IPS DF 4.7 (cell line): ENCODE measurements around the gene PRKCB.
"Not testable (repeated sequence)": the region's sequence is repeated elsewhere in the genome, so short reads cannot be mapped to it uniquely, and the experiment has no call there.

ENCODE experiments used
- DNase-seq: peaks from one replicate; pipeline ENCODE4 v3.0.0-alpha.2; 2013; ENCODE audit warnings: low spot score; ENCODE audit errors: extremely low read depth

Gene PRKCB

DNA sequence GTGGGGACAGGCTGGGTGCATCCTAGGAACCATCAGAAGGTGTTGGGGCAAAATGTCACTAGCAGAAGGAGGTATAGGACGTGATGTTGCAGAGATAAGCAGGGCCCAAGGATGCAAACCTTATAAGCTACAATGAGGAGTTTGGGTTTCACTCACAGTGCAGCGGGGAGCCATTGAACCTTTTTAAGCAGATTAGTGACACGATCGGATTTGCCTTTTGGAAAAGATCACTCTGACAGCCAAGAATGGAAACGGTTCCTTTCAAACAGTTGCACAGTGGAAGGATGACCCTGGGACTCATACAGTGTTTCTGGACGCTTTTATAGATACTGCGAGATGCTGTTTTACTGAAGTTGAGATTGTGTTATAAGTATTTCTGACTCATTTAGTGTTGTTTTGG is 288.5 kb downstream of the PRKCB start:
- no peak for DNase-seq

DNA sequence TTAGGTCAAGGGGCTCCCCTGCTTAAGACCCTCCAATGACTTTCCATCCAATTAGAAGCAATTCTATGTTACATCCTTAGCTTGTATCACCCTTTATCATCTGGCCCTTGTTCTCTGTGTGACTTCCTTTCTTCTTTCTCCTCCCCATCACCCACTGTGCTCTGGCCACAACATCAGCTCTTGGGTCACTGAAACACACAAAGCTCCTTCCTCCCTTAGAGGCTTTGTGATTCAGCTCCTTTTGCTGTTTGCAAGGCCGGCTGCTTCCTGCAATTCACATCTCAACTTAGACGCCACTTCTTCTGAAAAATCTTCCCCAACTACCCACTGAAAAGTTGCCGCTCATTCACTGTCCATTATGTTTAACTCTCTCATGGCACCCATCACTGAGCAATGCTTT is 289.4 kb downstream of the PRKCB start:
- no peak for DNase-seq

DNA sequence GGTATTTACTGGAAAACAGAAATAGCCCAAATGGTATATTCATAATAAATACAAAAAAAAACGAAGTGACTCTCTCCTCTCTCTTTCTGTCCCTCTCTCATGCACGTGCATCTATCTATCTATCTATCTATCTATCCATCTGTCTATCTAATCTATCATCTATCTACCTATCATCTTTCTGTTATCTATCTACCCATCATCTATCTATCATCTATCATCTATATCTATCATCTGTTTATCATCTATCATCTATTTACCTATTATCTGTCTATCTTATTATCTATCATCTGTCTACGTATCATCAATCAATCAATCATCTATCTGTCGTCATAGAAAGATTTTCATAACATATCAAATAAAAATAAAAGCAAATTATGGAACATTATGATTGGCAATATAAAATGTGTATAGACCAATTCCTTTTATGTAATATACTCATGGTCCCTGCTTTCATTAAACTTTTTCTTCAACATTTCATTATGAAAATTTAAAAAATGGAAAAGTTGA is 293.7 kb downstream of the PRKCB start:
- DNase-seq = no peak

DNA sequence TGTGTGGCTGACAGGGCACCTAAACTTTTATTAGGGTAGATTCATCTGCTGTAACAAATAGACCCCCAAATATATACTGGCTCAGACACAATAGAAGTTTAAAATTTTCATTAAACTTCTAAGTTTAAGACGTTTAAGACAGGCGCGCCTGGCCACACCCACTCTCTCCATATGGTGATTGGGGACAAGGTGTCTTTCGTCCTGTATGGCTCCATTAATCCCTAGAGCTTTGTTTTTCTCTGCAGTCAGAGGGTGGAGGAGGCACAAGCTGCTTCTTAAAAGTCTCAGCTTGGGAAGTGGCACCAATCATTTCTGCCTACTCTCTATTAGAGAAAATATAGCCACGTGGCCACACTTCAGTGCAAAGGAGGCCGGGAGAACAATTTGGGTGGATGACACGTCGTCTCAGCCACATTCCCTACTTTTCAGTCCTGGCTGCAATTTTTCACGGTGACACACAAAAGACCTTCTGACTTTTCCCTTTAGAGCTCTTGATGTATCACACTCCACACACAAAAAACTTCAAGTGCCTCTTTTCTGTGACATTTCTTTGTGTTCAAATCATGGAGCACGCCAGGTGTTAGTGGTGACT is 294.8 kb downstream of the PRKCB start:
- DNase-seq = no peak

DNA sequence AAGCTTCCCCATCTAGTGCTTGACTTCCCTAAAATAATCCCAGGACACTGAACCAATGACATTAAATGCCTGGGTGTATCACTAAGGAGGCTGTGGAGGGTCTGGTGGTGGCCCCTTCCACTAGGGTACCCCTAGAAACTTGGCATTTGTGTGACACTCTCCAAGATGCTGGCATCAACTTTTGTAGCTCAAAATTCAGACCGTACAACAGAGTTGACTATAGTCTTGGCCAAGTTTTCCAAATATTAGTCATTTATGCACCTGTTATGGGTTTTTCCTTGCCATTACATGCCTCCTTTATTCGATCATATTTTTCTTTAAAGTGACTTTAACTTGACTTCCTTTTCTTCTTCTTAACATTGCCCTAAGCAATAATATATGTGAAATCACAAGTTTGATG is 295.5 kb downstream of the PRKCB start:
- no peak for DNase-seq

DNA sequence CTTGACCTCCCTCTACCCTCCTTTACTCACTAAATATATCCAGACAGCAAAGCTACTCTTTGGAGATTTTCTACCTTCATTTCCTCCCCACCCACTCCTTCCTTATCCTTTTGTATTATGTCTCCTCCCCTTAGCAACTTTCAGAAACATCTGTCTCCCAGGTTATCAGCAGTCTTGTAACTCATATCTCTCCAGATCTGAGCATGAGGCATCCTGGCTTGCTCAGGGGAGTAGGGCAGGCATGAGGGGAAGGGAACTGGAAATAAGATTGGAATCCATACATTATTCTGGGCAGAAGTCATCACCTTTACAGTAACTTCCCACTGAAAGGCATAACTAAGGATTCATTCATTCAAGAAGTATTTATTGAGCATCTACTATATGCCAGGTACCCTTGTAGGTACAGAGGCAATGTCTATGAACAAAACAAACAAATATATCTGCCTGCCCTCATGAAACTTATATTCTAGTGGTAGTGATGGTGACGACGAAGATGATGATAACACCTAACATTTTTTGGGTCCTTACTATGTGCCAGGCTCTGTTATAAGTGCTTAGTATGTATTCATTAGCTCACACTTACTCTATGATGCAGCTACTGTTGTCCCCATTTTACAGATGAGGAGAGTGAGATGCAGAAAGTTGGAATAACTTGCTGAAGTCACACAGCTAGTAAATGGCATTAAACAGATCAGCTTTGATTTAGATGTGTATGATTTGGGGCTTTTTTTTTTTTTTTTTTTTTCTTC is 296.4 kb downstream of the PRKCB start:
- DNase-seq = no peak

DNA sequence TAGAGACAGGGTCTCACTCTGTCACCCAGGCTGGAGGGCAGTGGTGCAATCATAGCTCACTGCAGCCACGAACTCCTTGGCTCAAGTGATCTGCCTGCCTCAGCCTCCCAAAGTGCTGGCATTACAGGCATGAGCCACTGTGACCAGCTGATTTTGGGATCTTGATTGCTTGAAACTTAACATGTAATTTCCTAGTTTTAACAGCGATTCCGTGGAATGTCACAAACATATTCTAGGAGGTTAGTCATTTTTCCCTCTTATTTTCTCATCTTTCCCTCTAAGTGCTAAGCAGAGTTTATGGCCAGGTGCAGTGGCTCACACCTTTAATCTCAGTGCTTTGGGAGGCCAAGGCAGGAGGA is 297.0 kb downstream of the PRKCB start:
- DNase-seq = no peak

DNA sequence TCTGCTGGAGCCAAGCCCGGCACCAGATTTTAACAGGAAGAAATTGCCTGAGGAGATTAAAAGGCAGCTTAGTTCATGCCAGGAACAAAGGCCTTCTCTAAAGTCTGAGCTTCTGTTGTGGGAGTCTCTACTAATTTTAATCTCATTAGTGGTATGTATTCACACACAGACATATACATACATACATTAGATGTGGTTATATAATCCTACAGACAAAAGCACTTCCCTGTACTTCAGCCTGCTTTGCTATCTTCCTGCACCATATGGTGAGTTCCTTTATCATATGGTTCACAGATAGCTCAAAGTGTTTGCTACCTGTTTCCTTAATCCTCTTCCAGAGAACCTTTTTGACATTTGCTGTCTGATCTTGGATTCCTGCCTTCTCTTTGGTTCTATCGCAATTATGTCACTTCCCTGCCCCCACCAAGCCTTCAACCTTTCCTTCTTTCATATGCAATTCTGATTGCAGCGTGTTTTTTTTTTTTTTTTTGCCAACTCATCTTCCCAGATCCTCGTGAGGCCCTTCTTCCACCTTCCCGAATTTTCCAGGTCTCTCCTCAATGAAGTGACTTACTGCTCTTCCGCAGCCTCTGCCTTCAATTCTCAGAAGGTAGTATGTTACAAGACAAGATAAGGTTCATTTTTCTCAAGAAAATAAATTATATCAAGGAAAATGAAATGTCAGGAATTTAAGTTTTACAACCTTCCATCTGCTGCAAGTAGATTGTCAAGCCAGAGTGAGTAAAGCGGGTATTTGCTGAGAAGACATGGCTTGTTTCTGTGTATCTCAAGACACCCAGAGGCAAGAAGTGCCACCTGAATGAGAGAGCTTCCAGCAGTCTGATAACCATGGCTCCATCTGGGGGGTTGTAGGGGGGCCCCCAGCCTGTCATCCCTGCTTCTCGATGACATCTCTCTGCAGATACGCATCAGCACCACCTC is 300.1 kb downstream of the PRKCB start:
- DNase-seq = no peak

DNA sequence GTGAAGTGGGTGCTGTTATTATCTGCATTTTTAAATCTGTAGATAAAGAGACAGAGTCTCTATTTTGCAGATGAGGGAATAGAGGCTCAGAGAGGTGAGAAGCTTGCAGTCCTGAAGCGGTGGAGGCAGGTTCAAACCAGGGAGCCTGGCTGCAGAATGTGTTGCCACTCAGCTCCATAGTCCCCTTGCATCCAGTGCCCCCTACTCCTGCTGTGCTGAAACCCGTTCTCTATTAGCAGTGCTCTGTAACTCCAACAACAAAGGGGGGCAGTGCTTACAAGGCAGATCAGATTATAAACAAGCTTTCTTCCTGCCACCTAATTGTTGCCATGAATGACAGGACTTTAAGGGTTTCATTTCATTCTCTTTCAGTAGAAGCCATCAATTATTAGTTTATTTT is 302.2 kb downstream of the PRKCB start:
- no peak for DNase-seq

DNA sequence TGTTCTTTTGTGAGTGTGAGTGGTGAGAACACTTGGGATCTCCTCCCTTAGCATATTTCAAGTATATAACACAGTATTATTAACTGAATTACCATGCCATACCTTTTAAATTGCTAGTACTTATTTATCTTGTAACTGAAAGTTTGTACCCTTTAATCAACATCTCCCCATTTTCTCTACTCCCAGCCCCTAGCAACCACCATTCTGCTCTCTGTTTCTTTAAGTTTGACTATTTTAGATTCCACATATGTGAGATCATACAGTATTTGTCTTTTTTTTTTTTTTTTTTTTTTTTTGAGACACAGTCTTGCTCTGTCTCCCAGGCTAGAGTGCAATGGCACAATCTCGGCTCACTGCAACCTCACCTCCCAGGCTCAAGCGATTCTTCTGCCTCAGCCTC is 302.8 kb downstream of the PRKCB start:
- no peak for DNase-seq

DNA sequence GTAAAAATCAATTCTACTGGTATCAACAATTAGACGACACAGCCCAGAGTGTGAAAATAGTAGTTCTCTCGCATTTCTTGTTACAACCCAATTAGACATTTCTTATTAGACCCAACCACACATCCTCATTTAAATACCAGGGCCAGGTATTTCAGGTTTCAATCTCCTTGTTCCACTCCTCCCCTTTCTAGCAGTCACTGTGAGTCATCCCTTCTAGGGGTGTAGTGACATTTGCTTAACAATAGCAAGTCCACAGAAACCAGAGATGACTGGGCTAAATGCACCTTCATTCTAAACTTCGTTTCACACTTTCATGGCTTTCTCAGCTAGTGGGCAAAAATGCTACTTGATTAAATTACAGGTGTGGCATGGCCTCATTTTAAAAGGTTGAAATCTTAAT is 303.5 kb downstream of the PRKCB start:
- peak; percentile 78 for DNase-seq

DNA sequence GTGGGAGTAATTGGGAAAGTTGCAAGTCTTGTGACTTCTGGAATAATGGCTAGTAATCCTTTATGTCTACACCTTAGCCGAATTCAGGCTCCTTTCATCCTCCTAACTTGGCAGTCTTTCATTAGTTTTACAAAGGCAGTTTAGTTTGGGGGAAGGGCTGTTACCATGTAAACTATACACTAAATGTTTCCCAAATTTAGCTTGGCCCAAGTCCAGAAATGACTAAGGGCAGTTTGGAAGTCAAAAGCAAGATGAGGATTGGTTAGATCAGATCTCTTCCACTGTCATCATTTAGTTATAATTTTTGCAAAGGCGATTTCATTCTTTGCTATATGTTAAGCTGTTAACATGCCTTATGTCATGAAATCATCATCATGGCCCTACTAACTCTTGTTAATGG is 304.9 kb downstream of the PRKCB start:
- DNase-seq = no peak

DNA sequence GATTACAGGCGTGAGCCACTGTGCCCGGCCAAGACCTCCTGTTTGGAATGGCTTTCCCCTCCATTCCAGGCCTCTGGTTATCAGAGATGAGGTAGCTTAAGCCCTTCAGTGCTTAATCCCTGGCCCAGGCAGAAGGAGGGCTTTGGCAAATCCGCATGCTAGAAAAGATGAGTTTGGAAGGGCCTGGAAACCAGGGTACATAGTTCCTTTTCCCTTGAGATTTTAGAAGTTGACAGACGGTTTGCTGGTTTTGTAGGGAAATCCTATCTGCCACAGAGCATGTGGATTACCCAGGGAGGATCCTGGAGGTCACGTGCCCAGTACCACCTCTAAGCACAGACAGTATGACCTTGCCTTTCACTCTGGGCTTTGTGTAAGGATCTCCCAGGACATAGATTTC is 305.7 kb downstream of the PRKCB start:
- no peak for DNase-seq

DNA sequence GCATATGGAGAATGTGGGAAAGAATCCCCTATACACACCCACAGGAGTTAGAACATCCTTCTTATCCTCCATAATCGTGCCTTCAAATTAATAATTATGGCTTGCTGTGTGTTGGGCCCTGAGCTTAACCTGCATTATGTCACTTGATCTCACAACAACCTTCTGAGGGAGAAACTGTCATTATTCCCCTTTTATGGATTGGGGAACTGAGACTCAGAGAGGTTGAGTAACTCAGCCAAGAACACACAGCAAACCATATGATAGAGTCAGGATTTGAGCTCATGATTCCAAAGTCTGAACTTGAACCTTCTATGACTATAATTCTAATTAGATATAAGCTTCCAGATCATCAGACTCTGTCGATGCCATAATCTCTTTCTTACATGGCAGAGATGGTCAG is 306.1 kb downstream of the PRKCB start:
- DNase-seq = no peak

DNA sequence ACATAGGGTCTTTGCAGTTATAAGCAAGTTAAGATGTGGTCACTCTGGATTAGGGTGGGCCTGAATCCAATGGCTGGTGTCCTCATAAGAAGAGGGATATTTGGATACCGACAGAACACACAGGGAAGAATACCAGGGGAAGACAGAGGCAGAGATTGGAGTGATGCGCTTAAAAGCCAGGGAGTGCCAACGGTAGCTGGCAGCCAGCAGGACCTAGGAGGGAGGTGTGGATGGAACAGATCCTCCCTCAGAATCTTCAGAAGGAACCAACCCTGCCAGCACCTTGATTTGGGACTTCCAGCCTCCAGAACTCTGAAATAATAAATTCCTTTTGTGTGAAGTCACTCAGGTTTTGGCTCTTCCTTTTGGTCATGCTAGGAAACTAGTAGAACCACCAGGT is 310.1 kb downstream of the PRKCB start:
- DNase-seq = no peak

DNA sequence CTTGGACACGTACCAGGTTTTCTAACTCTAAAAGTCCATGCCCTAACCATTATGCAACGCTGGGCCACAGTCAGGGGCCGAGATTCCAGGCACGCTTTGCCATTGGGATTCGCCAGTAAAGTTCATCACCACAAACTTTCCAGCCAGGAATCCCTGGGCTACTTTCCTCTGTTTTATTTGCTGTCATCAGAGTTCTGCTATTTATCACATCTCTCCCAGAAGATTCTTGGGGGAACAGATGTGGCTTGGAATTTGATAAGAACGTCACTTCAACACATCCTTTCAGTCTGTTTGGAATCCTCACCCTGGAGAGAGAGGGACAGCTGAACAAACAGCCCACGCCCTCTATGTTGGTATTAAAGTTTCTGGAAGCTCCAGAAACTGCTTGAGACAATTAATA is 310.7 kb downstream of the PRKCB start:
- no peak for DNase-seq

DNA sequence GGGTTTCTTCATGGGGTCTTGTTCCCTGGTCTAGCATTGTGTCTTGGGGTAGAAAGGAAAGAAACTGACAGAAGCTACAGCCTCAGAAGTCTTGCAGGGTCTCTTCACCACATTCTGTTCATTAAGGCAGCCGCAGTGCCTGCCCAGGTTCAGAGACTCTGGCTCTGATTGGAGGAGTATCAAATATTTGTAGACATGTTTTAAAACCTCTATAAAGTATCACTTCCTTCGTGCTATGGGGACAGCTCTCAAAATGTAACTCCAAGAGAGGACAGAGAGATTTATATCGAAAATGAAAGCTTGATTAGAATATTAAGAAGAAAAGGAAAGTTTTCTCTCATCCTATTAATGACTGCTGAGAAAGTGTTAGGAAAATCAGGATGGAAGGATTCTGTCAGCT is 313.3 kb downstream of the PRKCB start:
- no peak for DNase-seq

DNA sequence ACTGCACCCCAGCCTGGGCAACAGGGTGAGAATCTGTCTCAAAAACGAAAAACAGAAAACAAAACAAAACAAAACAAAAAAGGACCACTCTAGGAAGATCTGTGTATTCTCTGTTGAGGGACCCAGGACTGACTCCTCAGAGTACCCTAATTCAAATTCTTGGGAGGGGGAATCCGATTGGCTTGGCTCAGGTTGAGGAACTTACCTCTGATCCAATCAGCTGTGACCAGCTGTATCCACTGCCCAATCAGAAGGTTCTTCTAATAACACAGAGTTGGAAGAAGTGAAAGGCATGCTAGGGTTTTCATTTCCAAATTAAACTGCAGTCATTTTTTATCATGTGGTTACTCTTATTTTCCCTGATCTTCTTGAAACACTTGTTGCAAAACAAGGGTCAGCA is 314.5 kb downstream of the PRKCB start:
- DNase-seq = no peak

DNA sequence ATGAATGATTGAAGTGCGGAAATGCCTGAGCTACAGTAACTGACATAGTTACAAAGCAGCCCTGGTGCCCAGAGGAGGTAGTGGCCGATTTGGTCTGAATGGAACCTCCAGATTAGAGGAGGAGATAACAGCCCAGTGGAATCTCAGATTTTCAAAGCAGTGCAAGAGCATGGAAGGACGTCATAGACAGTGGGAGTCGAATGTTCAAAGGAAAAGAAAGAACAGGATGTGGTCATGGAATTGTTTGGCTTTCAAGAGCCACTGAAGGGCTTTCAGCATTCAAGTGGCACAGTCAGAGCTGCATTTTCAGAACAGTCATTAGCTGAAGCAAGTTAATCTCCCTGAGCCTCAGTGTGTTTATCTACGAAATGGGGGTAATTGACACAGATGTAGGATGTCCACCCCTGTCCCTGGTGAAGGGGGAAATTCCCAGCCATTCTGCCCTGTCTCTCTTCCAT is 315.7 kb downstream of the PRKCB start:
- DNase-seq = no peak

DNA sequence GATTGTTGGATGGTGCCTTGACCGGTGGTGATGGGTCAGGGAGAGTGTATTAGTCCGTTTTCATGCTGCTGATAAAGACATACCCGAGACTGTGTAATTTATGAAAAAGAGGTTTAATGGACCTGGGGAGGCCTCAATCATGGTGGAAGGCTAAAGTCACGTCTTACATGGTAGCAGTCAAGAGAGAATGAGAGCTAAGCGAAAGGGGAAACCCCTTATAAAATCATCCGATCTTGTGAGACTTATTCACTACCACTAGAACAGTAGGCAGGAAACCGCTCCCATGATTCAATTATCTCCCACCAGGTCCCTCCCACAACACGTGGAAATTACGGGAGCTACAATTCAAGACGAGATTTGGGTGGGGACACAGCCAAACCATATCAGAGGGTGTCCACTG is 316.3 kb downstream of the PRKCB start:
- DNase-seq = not testable (repeated sequence)

DNA sequence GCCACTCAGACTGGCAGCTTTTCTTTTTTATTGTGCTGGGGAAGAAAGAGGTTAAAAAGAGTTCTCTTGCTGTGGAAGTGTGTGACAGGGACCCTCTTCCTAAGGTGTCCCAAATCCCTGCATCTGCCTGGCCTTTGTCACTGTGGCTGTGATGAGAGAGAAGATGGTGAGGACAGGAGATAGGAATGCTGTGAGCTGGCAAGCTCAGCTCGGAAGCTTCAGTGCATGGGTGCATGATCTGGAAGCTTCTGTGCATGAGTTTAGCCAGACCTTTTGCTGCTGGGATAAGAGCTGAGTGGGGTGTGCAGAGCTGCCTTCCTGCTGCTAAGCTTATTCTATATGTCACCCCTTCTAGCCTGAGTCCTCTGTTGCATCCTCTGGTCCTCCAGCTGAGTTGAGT is 317.0 kb downstream of the PRKCB start:
- no peak for DNase-seq

DNA sequence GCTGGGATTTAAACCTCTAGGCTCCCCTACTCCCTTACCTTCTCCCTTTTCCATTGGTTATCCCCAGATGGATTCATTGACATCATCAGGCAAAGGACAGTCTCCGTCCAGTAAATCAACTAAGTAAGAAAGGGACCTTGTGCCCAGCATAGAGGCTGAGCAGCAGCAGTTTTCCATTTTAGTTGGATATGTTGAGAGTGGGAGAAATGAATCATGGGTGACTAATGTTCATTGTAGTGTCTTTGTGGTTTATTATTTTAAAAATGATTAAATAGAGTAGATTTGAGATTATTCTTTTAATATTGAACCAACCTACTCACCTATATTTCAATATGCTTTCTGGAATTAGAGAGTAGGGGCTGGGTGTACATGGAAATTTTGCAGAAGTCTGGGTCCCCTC is 321.0 kb downstream of the PRKCB start:
- DNase-seq = no peak
